Right ventricle myocardium superior (tissue), 1 donor: ENCODE results near the gene KIF21B. TPM values are rescaled to one million over a fixed set of nuclear protein-coding genes. Genes with fewer than 3 reads are reported as not detected.
A peak's percentile ranks its signal among the peaks of the same experiment; 100 is the strongest.

Experiments
- ATAC-seq: fragments of 200-7000 bp; cut with Tn5 transposase; one replicate; pipeline ENCODE4 v1.9.1; 2020; ENCODE audit warnings: mild to moderate bottlenecking; ENCODE audit not compliant: poor library complexity
- DNase-seq: peaks from one replicate; pipeline ENCODE4 v3.0.0-alpha.2; 2020
- intact Hi-C: fragments of 100-400 bp; cut with DNase I; formaldehyde crosslinking; loops from one replicate; pipeline ENCODE4 v1.11.2; 2022
- total RNA-seq: library from RNA; stranded (reverse); fragmentation: NEBNext Ultra II Directional; extraction: Animal tissue kit (Norgen Biotek cat#: 25700); gene quantifications from one replicate; pipeline ENCODE4 v1.2.1, GENCODE V29; 2021
- donor health status: DM: no; HTN: yes; CAD: no; lungs with severe emphysema.

Gene KIF21B
- total RNA-seq, 1 donor from 2014 or later: 0.24 TPM

GRCh38 chr1:201049248-201049831 lies 25.8 kb upstream of the KIF21B start:
- intact Hi-C loops: no loop called here
- ATAC-seq (no peak), DNase-seq (no peak)

- no peak for DNase-seq
Measured at GRCh38 chr1:201048521-201048920, 25.0 kb upstream of the KIF21B start.

GRCh38 chr1:201044119-201044518 lies 20.6 kb upstream of the KIF21B start:
- ATAC-seq: no peak
- peak; percentile 14 for DNase-seq

More at GRCh38 chr1:201048521-201048920, 25.0 kb upstream of the KIF21B start:
- no peak for ATAC-seq
- intact Hi-C loops: no loop called here

GRCh38 chr1:201042779-201043461 lies 19.4 kb upstream of the KIF21B start:
- ATAC-seq (peak; percentile 91), DNase-seq (peak; percentile 66)
- intact Hi-C loops: loop anchor here (5.0 kb wide), 1 partner anchor 71 kb away; no protein-coding TSS in a partner anchor

More at GRCh38 chr1:201044119-201044518, 20.6 kb upstream of the KIF21B start:
- intact Hi-C loops: loop anchor here (5.0 kb wide), 1 partner anchor 72 kb away; no protein-coding TSS in a partner anchor

- intact Hi-C loops: loop anchor here (5.0 kb wide), 1 partner anchor 69 kb away; no protein-coding TSS in a partner anchor
- ATAC-seq (no peak), DNase-seq (no peak)
Measured at GRCh38 chr1:201041011-201041410, 17.5 kb upstream of the KIF21B start.

GRCh38 chr1:201039876-201040275 lies 16.4 kb upstream of the KIF21B start:
- intact Hi-C loops: loop anchor here (5.0 kb wide), 1 partner anchor 68 kb away; no protein-coding TSS in a partner anchor
- ATAC-seq (no peak), DNase-seq (no peak)

GRCh38 chr1:201039418-201039817 lies 15.9 kb upstream of the KIF21B start:
- no peak for DNase-seq
- no peak for ATAC-seq
- intact Hi-C loops: no loop called here

- intact Hi-C loops: no loop called here
- no peak for ATAC-seq
- DNase-seq: no peak
Measured at GRCh38 chr1:201038186-201038876, 14.8 kb upstream of the KIF21B start.

GRCh38 chr1:201036188-201036842 lies 12.8 kb upstream of the KIF21B start:
- ATAC-seq: no peak
- DNase-seq: no peak
- intact Hi-C loops: no loop called here

- no peak for ATAC-seq
- no peak for DNase-seq
- intact Hi-C loops: no loop called here
Measured at GRCh38 chr1:201034671-201035070, 11.2 kb upstream of the KIF21B start.

- intact Hi-C loops: no loop called here
- no peak for ATAC-seq
- no peak for DNase-seq
Measured at GRCh38 chr1:201032408-201032807, 8.9 kb upstream of the KIF21B start.

GRCh38 chr1:201028461-201028889 lies 5.0 kb upstream of the KIF21B start:
- intact Hi-C loops: no loop called here
- peak; percentile 42 for ATAC-seq
- DNase-seq: no peak

GRCh38 chr1:201026836-201027235 lies 3.3 kb upstream of the KIF21B start:
- no peak for DNase-seq
- intact Hi-C loops: no loop called here
- ATAC-seq: no peak

GRCh38 chr1:201026234-201026633 lies 2.7 kb upstream of the KIF21B start:
- DNase-seq (no peak), ATAC-seq (no peak)
- intact Hi-C loops: no loop called here

GRCh38 chr1:201025571-201026002 lies 2.1 kb upstream of the KIF21B start:
- intact Hi-C loops: no loop called here
- ATAC-seq (no peak), DNase-seq (no peak)

GRCh38 chr1:201024625-201024998 lies 1.1 kb upstream of the KIF21B start:
- intact Hi-C loops: no loop called here
- ATAC-seq (no peak), DNase-seq (no peak)

- ATAC-seq (no peak), DNase-seq (no peak)
- intact Hi-C loops: no loop called here
Measured at GRCh38 chr1:201023920-201024624, 558 bp upstream of the KIF21B start.

- intact Hi-C loops: no loop called here
- ATAC-seq (no peak), DNase-seq (peak; percentile 55)
Measured at GRCh38 chr1:201022820-201023516, 546 bp downstream of the KIF21B start.
